Hindlimb muscle (tissue), 1 donor: ENCODE measurements around the gene HOXA7. TPM values are rescaled to one million over a fixed set of nuclear protein-coding genes. Genes with fewer than 3 reads are reported as not detected.

Source experiments
- DNase-seq: peaks from one replicate; pipeline ENCODE4 v3.0.0-alpha.2; 2013
- polyA plus RNA-seq: library from polyadenylated mRNA; unstranded; fragments of 120-200 nt; gene quantifications from one replicate; pipeline ENCODE4 v1.2.1, GENCODE V29; 2013; ENCODE audit not compliant: insufficient read length

HOXA7 gene
- polyA plus RNA-seq, 1 donor, result 13.5 TPM

DNA sequence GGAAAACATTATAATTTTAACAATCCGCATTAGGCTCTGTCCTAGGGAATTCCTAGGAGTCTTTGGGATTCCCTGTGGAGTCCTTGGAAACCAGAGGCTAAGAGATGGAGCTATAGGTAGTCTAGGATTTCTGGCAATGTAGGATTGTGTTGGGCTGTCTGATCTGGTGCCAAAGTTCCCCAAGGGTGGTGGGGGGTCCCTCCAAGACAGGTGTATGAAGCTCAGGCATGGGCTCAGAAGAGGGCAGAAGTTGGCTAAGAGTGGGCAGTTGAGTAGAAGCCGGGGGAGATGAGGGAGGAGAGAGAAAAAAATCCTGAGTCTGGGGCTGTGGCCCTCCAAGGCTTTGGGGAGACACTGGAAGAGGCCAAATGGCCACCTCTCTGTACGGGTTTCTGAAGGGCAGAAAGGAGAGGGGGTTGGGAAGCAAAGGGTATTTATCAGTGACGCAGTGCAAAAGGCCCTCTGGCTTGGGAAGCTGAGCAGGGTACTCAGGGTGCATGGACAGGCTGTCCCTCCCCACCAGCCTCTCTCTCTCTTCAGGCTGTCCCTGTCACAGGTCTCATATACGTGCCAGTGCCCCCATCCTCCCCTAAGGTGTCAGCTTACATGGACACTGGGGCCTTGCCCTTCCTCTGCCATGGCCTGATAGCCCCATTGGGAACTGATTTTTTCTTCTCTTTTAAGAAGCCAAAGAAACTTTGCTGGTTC, 9.8 kb downstream of the HOXA7 start:
- no peak for DNase-seq

DNA sequence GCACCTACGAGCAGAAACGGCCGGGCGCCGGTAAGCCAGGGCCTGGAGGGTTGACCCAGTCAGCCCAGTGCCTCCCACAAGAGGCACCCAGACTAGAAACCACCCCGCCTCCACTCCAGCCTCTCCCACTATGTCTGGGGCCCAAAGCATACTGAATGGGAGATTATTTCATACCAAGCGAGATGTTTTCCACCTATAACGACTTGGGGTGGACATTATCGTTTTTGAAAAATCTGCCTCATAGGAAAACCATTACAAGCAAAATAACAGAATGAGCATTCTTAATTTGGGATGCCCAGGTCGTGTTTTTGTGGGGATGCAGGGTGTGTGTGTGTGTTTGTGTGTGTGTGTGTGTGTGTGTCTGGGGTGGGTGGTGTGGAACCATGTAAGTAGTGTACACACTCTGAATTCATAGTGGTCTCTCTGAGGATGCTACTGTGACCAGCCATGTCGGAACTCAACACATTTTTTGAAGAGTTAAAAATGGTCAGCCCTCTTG, 10.5 kb downstream of the HOXA7 start:
- DNase-seq, result no peak

DNA sequence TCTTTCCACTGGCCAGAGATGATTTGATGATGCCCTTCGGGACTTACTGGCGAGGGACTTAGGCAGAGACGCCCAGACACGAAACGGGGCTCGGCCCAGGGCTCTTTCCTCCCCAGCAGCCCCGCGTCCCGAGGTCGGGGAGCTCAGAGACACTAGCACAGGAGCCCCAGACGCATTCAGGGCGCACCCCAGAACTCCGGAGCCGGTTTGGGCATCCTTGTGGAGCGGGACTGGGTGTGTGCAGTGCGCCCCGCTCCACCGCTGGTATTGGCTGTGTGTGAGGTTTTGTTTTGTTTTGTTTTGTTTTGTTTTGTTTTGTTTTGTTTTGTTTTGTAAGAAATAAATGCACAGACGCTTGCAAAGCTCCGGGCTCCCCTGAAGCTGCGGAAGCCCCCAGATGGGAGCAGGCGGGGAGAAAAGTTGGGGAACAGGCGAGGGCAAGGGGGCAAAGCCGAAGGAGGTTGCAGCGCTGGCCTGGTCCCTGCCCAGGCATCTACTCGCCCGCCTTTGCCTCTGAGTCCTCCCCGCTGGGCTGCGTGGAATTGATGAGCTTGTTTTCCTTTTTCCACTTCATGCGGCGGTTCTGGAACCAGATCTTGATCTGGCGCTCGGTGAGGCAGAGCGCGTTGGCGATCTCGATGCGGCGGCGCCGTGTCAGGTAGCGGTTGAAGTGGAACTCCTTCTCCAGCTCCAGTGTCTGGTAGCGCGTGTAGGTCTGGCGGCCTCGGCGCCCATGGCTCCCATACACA, 11.1 kb downstream of the HOXA7 start:
- DNase-seq, result no peak

DNA sequence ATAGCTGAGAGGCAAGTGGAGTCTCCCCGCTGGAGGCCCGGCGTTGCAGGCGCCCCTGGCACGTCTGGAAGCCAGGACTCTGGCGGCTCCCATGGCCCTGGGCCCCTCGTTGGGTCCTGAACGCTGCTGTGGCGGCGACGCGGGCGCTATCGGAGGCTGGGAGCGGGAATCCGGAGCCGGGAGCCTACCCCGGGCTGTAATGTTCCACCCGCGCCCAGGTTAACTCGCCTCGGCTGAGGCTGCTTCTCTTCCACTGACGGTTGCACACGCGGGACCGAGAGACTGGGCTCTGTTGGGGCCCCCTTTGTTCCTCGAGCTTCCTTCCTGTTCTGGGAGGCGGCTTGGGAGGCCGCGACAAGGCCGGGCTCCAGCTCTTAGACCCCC, 11.7 kb downstream of the HOXA7 start:
- DNase-seq, result no peak

DNA sequence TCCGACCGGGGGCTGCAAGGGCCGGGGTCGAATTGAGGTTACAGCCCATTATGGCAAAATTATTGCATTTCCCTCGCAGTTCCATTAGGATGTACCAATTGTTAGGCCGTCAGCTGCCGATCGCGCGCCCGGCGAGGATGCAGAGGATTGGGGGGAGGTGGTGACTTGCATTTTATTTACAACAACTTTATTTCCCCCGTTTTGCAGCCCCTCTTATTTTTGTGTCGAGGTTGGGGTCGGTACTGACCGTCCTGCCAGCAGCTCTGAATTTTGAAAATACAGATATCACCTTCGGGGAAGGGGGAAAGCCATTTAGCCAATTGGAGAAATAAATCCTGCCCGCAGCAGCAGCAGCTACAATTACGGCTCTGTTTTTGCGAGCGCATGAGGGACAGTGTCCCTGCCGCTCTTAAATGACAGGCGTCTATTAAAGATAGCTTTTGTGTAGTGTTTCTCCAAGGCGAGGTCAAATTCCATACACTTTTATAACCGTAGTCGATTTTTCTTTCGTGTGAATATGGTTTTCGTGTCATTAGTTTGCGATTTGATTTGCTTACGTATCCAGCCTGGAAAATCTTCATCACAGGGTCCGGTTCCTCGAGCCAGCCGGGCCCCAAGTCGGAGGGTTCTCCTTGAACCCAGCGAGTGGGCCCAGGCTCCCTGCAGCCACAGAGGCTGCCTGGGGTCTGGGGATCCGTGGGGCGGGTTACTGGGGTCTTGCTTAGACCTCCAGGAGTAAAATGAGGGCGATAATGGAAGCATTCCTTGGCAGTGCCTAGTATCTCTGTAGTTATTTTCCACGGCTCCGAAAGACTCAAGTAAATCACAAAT, 12.3 kb downstream of the HOXA7 start:
- no peak for DNase-seq

DNA sequence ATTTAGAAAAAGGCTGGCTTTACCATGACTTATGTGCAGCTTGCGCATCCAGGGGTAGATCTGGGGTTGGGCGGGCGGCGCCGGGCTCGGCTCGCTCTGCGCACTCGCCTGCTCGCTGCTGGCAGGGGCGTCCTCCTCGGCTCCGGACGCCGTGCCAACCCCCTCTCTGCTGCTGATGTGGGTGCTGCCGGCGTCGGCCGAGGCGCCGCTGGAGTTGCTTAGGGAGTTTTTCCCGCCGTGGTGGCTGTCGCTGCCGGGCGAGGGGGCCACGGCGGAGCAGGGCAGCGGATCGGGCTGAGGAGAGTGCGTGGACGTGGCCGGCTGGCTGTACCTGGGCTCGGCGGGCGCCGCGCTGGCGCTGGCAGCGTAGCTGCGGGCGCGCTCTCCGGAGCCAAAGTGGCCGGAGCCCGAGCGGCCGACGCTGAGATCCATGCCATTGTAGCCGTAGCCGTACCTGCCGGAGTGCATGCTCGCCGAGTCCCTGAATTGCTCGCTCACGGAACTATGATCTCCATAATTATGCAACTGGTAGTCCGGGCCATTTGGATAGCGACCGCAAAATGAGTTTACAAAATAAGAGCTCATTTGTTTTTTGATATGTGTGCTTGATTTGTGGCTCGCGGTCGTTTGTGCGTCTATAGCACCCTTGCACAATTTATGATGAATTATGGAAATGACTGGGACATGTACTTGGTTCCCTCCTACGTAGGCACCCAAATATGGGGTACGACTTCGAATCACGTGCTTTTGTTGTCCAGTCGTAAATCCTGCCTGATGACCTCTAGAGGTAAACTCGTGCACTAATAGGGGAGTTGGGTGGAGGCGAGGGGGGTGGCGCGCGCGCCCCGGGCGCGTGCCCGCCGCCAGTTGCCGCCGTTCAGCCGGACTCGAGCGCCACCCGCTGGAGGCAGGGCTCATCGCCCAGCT, 13.2 kb downstream of the HOXA7 start, which contains the start of gene HOXA5:
Gene HOXA5, minus strand, starts transcription at position 659 of the 927 bp plus-strand sequence. Its CDS starts 74 bp downstream, at position 585.
- DNase-seq, result no peak

DNA sequence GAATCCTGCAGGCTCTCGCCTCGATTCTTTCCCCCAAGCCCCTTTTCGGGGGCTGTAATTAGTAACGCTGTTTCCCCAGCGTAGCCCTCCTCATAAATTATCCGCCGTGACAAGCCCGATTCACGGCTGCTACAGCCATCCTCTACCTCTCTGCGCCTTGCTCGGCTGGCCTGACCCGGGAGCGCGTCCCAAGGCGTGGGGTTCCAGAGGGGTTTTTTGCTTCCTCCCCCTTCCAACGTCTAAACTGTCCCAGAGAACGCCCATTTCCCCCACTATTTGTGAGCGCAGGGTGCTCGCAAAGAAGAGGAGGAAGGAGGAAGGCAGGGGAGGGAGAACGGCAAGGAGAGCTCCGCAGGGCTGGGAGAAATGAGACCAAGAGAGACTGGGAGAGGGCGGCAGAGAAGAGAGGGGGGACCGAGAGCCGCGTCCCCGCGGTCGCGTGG, 13.9 kb downstream of the HOXA7 start:
- no peak for DNase-seq

DNA sequence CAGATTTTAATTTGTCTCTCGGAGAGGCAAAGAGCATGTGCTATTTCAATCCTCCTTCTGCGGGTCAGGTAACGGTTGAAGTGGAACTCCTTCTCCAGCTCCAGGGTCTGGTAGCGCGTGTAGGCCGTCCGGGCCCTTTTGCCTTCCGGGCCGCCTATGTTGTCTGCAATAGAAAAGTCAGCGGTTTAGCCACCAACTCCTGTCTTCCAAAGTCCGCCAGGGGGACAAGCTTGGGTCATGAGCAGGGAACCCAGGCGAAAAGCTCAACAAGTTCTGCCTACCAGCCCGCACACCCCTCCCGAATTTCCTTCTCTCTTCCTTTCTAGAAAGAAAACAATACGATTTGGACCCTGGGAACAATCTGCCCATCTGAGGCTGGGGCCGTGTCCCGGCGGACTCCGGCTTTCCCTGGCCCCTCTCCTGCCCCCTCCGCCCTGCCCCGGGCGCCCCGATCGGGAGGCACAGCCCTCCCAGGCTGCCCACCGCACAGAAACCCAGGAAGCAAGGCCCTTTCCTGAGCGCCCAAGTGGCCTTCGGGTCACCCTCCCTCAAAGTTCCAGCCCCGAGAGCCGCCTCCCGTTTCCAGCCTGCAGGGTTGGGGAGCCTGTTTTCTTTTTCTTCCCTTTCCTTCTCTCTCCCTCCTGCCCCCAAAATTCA, 14.4 kb downstream of the HOXA7 start:
- no peak for DNase-seq

DNA sequence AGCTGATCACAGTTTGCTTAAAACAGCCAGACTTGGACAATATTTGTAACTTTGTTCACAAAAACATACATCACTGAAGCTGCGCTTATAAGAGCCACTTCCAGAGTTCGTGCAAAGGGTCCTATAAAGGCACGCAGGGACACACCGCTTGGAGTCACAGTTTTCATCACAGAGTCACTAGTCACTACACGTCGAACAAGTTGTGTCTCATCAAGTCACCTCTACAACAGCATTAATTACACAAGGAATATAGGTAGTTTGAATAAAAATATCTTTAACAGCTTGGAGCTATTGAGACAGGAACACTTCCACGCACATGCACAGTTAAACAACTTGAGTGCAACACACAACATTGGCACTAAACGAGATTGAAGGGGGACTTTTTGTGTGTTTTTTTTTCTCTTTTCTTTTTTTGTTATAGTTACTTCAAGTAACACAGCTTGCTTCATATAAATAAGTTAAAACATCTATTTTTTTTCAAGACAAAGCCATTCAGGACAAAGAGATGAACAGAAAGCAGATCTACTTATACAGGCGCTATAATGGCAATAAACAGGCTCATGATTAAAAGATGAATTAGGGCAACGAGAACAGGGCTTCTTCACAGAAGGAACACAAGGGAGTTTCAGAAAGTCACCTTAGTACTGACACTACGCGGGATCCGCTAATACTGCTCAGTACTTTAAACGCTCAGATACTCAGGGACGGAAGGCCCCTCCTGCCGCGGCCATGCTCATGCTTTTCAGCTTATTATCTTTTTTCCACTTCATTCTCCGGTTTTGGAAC, 15.1 kb downstream of the HOXA7 start:
- no peak for DNase-seq

DNA sequence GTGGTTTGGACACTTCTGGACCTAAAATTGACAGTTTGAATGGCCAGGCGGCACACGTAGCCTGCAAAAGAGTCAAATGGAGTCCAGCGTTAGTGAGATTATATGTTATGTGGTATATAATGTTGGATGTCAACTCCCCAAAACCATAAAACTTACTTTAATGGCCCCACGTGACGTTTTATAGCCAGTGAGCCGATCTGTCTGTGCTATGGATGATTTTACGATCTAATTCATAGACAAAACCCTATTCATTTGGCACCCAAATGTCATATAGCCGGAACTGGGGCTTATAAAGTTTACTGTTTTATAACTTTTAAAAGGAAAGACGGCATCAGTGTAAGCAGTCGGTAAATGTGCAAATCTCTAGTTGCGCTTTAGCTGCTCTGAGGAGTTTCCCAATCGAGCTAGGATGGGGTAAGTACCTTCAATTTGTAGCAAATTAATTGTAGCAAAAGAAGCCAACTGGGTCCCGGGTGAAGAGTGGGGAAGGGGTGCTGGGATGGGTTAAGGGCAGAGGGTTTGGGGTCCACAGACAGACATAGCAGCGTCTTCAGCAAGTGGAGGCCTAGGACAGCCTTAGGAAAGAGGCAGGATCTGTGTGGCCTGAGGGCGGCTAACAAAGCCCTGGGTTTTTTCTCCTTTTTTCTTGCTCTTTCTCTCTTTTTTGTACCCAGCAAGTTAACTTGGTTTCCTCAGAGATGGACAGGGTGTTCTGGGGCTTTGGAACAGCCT, 16.2 kb downstream of the HOXA7 start:
- DNase-seq, result no peak

DNA sequence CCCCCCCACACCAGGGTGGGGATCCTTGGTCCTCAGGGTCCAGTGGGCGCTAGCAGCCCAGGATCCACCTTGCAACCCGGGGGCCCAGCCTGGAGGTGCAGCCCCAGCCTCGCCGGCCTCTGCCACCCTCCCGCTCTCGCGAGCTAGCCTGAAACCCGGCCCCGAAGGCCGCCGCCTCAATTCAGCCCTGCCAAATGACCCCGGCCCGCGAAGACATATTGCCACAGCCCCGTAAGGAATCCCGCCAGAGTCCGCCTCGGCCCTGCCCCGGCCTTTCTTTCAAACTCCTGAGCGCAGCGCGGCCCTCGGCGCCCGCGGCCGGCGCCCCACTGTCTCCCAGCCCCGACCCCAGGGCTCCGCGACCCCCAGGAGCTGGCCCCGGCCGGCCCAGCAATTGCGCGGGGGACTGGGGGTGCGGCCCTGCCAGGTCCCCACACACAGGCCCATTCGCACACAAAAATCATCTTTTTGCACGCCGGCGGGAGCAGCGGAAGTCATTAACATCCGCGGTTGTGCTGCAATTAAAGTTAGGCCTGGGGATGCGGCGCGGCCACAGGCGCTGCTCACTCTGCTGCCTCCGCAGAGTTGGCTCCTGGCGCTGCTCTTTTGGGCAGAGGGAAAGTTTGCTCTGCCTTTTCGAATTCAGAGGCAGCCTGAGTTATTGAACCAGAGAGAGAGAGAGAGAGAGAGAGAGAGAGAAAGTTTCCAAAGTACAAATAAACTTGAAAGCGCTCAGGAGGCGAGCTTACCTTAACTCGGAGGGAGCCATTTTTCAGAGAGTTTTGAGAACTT, 16.9 kb downstream of the HOXA7 start:
- no peak for DNase-seq

DNA sequence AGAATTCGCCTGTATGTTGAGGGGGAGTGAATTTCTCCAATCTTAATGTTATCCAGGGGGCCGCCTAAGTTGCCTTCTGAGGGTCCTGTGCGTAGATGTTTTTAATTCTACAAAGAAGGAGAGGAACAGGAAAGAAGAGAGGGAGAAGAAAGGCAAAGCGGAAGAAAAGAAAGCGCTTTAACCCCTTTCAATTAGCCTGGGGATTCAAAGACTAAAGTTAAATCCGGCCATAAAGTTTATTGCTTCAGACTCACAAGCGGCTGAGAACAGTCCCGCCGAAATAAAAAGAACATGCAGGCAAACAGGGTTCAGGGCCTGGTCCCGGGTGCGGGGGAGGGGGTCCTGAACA, 17.5 kb downstream of the HOXA7 start:
- no peak for DNase-seq

DNA sequence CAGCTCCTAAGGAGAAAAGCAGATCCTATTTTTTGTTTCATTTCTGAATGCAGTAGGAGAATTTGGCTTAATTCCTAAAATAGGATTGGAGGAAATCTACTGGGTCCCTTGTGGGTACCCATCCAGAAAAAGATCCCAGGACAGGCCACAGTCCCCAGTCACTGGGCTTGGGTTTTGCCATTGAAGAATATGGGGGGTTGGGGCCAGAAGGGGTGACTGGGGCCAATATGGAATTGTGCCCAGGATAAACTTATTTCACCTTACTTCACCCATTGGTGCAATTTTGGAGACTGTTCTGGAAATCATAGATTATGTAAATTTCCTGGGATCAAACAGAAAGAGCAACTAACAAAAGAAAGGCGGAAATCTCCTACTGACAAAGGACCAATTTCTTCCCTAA, 18.0 kb downstream of the HOXA7 start:
- no peak for DNase-seq

DNA sequence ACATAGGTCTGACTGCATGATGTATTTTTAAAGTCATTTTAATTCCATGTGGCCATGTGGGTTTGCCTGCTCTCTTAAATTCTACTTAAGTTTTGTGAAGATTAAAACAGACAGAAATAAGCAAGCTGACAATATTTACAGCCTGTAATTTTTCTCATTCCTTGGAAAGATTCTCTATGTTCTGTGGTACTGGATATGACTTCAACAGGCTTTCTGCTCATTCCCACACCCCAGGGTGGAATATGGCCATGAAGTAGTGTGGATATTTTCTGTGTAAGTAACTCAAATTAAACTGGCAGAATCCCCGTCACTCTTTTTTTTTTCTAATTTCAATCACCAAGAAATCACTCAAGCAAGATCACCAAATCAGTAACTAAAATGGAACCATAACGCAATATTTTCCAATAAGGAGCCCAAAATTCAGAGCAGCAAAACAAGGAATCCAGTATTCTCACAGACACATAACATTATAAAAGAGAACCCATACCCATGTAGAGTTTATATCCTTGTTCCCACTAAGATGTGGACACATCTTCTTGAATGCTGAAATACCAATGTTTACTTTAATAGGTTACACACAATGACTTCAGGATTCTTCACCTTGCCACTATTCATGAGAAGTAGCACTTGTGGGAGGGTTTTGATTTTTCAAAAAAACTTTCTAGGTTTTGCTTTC, 18.7 kb downstream of the HOXA7 start:
- no peak for DNase-seq

DNA sequence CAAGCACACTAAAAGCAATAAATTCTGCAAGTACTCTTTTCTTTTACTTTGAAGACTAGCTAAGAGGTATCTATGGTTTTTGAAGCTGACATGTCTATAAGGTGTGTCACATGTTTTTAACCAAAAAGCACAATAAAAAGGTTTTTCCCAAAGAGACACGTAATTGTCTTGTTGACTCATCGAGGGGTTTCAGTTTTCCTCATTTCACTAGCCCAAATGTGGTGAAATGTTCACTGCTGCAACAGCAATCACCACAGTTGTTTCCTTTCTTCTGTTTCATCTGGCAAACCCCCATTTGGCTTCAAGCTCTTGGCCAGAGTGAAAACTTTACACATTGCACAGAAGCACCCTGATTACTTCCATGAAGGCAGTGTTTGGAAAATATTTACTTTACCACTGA, 22.1 kb downstream of the HOXA7 start:
- no peak for DNase-seq

DNA sequence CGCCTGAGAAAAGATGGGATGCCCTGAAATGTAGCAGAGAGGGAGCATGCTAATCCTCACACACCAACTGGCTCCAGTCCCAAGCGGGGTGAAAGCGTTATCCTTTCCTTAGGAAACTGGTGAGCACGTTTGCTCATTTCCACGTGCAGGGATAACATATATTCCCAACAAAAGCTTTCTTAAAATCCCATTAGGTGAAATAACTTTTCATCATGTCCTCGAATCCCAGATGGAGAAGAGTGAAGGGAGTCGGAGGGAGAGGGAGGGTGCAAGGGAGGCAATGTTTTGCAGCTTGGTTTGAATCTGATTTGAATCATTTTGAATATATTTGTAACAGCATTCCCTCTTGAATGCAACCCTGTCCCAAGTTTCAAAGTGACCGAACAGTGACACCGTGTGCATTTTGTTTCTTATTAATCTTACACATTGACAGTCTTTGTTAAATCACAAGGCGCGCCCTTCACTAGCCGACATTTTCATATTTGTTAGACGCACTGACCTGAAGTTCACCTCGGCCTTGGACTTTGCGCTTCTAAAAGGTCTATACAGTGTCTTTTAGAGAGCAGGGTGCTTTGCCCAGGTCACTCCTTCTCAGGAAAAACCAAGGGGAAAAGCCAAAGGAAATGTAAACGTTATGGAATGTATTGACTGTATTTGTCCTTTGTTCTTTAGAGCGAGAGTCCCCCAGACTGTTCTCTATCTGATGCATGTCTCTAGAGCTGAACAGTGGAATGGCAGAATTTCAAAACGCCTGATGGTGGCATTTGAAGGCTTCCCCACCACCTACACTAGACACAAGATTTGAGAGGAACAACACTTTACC, 22.9 kb downstream of the HOXA7 start:
- DNase-seq, result no peak

DNA sequence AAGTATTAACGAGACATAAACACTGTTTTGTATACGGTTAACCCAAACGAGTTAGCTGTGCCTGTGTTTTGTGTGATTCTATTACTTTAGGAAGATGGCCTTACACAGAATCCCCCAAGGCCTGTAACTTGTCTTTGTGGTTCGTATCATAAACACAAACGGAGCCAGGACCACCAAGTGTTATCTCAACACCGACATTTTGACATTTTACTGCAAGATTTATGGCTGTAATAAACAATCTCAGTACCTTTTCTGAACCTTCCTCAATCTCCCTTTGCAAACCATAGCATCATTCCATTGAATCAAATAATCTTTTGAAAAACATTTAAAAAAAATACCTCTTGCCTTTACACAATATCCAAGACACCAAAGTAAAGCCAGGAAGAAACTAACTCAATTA, 23.5 kb downstream of the HOXA7 start:
- no peak for DNase-seq

DNA sequence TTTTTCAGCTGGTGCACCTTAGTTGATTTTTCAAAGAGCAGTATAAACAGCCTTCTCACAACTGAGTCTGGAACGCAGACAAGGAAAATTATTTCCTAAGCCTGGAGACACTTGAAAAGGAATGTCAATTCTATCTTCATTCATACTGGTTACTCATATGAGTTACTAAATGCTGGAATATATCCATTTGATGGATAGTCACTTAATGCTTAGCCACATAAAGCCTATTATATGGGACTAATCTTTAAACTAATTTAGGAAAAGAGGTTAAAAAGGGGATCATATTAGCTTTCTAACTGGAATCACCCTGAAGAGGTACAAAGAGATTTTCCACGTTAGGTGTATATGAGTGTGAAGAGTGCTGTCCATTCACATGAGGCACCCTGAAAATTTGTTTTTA, 24.3 kb downstream of the HOXA7 start:
- DNase-seq, result no peak
